Activated gamma-delta T cell (primary cell): ENCODE measurements around the gene ZNRF3.
"Not testable (repeated sequence)": the region's sequence is repeated elsewhere in the genome, so short reads cannot be mapped to it uniquely, and the experiment has no call there.

ENCODE experiments used
- DNase-seq: peaks from one replicate; lab custom pipeline; 2025; lab: John Stamatoyannopoulos, UW
- total RNA-seq, 2 donors: gene quantifications; one replicate each; lab custom pipeline; 2026; lab: John Stamatoyannopoulos, UW

Gene ZNRF3
- 2.3 to 2.8 reads per million in 2 donors for total RNA-seq

GRCh38 chr22:28882878-28883656 is at the start of gene ZNRF3:
TSS of gene ZNRF3 (plus strand) at chr22:28883572. CDS start at chr22:28883767, 195 bp downstream.
- peak; percentile 89 for DNase-seq

GRCh38 chr22:28835630-28836189 is 47.7 kb upstream of the ZNRF3 start:
- DNase-seq, result no peak

GRCh38 chr22:28837640-28838039 is 45.7 kb upstream of the ZNRF3 start:
- DNase-seq, result no peak

GRCh38 chr22:28838971-28839370 is 44.4 kb upstream of the ZNRF3 start:
- DNase-seq, result no peak

- DNase-seq, result no peak
Measured at GRCh38 chr22:28841111-28841510, 42.3 kb upstream of the ZNRF3 start.

- DNase-seq, result no peak
Measured at GRCh38 chr22:28843633-28844032, 39.7 kb upstream of the ZNRF3 start.

- not testable (repeated sequence) for DNase-seq
Measured at GRCh38 chr22:28844277-28844676, 39.1 kb upstream of the ZNRF3 start.

- DNase-seq, result no peak
Measured at GRCh38 chr22:28846994-28847393, 36.4 kb upstream of the ZNRF3 start.

- DNase-seq, result no peak
Measured at GRCh38 chr22:28855355-28856094, 27.8 kb upstream of the ZNRF3 start.

GRCh38 chr22:28856095-28856455 is 27.3 kb upstream of the ZNRF3 start:
- no peak for DNase-seq

GRCh38 chr22:28857288-28857687 is 26.1 kb upstream of the ZNRF3 start:
- no peak for DNase-seq

GRCh38 chr22:28864878-28865596 is 18.3 kb upstream of the ZNRF3 start:
- no peak for DNase-seq

- DNase-seq, result no peak
Measured at GRCh38 chr22:28867191-28867590, 16.2 kb upstream of the ZNRF3 start.

GRCh38 chr22:28868389-28868788 is 15.0 kb upstream of the ZNRF3 start:
- not testable (repeated sequence) for DNase-seq

- no peak for DNase-seq
Measured at GRCh38 chr22:28869736-28870135, 13.6 kb upstream of the ZNRF3 start.

GRCh38 chr22:28873183-28873963 is 10.0 kb upstream of the ZNRF3 start:
- DNase-seq, result no peak

- DNase-seq, result no peak
Measured at GRCh38 chr22:28874061-28874460, 9.3 kb upstream of the ZNRF3 start.

- DNase-seq, result no peak
Measured at GRCh38 chr22:28874811-28875320, 8.5 kb upstream of the ZNRF3 start.

- DNase-seq, result no peak
Measured at GRCh38 chr22:28882545-28882877, 861 bp upstream of the ZNRF3 start.

GRCh38 chr22:28883657-28883916 is 215 bp downstream of the ZNRF3 start:
- DNase-seq, result no peak

- DNase-seq, result no peak
Measured at GRCh38 chr22:28883917-28884746, 760 bp downstream of the ZNRF3 start.
